Endometrial microvascular endothelial cells (primary cell): ENCODE data around the gene C15orf61. TPM values are rescaled to one million over a fixed set of nuclear protein-coding genes. Genes with fewer than 3 reads are reported as not detected.

Experiments
- in situ Hi-C: cut with HindIII; loops from 2 replicates; pipeline ENCODE4 v1.10.0; 2017; ENCODE audit warnings: low sequenced_read_pairs, low pct_unique_long_range_greater_than_20kb; ENCODE audit errors: inconsistent ontology term
- total RNA-seq: library from RNA; depleted of rRNA; stranded (reverse); fragments of >200 nt; gene quantifications from one replicate; pipeline ENCODE4 v1.2.3, GENCODE V29; 2015; ENCODE audit errors: inconsistent ontology term

Gene C15orf61
- 0.65 TPM for total RNA-seq

DNA sequence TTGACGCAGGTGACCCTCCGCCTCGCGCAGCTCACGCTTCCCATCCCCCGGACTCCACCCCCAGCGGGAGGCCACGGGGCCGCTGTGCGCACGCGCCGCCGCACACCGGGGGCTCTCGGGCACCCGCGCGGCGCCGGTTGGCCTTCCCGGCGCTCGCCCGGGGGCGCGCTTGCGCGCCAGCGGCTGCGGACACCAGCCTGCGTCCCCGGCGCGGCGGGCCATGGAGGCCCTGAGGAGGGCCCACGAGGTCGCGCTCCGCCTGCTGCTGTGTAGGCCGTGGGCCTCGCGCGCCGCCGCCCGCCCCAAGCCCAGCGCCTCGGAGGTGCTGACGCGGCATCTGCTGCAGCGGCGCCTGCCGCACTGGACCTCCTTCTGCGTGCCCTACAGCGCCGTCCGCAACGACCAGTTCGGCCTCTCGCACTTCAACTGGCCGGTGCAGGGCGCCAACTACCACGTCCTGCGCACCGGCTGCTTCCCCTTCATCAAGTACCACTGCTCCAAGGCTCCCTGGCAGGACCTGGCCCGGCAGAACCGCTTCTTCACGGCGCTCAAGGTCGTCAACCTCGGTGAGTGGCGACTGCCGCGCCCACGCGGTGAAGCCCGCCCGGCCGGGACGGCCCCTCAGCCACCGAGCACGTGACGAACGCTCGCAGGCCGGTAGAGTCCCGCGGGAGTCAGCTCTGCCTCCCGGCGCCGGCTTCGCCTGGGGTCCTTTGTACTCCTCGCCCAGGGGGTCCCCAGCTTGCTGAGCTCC lies at the start of gene C15orf61:
Gene C15orf61, plus strand, starts transcription at position 103 of the 754 bp plus-strand sequence. Its CDS starts 118 bp downstream, at position 221.
- in situ Hi-C loops = no loop called here

DNA sequence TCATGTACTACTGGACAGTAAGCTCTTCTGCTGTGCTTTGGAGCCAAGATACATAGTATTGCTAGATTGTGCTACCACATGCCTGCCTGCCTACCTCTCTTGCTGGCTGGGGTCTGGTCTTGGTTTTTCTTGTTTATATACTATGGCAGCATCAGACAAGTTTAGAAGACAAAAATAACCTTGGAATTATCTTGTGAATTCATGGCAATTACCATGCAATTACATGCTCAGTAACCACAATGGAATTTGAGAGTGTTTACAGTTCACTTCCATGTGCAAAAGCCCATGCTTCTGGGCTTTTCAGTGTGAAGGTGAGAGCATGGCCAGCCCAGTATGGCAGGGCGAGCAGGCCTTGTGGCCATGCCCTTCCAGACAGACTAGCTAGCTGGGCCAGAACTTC lies 48.0 kb upstream of the C15orf61 start:
- in situ Hi-C loops = no loop called here

DNA sequence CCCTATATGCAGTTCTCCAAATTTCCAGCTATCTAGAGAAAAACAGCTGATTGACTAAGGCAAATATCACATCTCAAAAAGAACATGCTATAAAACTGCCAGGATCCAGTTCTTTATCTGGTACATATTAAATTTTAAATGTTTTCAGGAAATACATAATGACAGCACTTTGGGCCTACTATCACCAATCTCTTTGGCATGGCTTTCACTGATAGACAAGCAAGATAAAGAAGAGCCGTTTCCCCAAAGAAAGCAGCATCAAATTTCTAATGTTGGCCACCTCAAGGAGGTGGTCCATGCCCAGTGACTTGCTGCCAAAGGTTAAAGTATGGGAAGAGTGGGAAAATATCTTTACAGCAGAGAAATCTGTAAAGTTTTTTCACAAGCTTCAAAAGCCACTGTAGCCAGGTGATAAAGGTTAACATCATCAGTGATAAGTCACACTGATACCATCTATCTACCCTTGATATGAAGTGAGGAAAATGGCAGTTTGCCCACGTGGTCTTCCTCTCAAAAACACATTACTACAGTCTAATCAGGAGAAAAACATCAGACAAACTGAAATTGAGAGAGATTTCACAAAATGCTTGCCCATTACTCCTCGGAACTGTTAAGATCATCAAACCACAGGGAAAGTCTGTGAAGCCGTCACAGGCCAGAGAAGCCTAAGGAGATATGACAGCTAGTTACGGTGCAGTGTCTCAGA lies 46.4 kb upstream of the C15orf61 start:
- in situ Hi-C loops = no loop called here

DNA sequence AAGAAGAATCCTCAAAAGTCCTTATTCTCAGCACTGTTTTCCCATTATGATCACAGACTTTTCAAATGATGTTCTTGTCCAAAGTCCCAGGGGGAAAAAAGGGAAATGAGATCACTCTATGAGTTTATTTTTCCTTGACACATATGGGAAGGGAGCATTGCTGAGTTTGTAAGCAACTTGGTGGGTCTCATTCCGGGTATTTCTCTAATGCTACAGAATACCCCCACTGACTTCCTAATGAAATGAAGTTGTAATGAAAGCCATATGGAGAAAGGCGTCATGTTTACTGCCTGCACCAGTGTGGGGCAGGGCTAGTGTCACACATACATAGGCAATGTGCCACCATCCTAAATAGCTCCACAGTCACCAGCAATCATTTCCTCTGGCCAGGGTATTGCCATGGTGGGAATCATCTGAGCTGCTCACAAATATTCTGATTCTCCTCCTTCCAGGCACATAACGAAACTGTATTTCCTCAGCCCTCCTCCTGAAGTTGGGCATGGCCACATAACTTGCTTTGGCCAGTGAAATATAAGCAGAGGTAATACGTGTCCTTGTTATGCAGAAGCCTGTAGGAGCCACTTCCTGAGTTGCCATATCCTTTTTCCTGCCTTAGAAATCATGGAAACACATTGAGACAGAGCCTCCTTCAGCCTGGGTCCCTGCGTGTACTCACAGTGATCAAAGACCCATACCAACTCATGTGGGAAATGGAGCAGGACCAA lies 41.0 kb upstream of the C15orf61 start:
- in situ Hi-C loops = no loop called here

DNA sequence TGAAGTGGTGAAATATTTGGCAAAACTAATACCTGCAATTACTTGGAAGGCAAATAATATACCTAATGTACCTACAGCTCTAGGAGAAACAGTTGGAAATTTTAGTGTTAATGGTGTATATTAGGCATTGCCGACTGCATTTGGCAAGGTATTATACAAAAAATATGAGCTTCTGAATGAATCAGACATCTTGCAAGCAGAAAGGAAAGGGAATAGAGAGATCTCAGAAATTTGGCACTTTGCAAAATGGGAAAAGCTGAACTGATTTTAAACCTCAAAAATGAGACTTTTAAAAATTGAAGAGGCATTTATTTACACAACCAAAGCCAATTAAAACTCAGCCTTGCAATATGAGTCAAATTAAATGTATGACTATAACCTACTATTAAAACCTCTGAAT lies 40.2 kb upstream of the C15orf61 start:
- in situ Hi-C loops = no loop called here

DNA sequence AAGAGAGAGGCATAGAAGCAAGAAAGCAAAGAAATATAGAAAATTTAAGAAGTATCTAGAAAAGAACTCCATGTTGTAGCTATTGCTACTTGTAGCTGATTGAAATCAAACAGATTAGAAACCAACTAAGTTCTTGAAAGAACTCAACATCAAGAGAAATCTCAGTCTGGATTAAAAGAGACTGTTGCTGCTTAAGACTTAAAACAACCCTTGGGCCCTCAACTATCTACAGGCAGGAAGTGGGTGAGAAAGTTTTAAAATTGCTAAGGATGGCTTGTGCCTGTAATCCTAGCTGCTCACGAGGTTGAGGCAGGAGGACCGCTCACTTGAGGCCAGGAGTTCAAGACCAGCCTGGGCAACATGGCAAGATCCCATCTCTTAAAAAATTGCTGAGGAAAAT lies 39.3 kb upstream of the C15orf61 start:
- in situ Hi-C loops = no loop called here

DNA sequence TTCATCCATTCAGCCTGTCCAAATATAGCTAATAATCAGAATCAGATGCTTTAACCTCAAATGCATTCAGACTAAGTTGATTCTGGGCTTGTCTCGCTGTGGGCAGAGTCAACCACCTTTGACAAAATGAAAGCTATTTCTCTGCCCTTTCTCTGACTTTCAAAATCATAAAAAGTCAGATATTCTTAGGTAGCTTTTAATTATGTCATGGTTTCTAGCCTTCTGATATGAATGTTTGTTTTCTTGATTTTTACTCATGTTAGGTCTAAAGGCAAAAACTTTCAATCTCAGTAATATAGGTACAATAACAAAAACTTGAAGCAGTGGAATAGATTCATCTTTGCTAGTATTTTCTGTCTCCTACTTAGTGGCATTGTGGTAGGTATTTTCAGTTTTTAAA lies 25.3 kb upstream of the C15orf61 start:
- in situ Hi-C loops = no loop called here

DNA sequence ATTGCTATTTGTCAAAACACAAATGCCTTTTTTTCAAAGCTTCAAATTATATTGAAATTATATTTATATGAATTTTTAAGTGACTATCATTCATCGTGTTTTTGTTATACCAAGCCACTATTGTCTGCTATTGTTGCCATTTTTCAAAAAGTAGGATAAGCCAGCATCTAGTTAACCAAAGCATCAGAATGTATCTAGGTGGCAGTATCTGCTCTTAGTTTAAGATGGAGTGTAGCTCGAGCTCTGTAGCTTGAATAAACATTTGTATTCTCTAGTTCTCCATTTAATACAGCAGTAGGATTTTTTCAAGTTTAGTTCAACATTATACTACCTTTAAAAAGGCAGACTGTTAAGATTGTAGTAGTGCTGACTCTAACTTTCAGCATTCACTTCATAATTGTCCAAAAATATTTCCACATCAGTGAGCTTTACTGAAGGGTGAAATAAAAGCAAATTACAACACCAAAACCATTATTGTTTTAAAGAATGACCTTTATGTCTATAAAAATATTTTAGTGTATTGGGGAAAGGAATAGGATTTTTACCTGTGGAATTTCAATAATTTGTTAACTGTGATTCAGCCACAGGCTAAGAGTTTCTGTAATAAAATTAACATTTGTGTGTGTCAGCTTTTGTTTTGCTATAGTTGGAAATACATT lies 19.6 kb upstream of the C15orf61 start:
- in situ Hi-C loops = no loop called here

DNA sequence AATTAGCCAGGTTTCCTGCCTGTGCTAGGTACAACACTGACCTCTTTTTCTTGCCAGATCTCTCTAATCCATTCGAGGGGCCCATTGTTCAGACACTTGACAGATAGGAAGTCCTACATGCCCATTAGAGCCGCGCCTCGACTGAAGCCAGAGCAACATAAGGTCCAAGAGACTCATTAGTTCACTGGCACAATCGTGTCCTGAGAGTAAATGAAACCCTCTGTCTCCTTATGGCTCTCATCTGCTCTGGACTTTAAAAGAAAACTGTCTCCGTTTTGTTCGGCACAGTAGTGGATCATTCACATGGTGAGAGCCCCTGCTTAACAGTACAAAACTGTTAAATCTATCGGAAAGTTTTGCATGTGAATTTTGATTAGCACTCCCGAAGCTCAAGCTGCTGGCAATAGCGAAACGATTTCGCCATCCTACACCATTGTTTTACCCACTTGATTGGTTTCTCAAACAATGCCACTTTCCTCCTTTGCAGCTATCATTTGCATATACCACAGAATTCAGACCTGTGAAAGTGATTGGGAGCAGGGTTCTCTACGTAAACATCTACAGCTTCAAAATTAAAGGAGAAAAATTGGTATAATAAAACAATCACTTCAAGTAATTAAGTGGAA lies 19.0 kb upstream of the C15orf61 start:
- in situ Hi-C loops = no loop called here

DNA sequence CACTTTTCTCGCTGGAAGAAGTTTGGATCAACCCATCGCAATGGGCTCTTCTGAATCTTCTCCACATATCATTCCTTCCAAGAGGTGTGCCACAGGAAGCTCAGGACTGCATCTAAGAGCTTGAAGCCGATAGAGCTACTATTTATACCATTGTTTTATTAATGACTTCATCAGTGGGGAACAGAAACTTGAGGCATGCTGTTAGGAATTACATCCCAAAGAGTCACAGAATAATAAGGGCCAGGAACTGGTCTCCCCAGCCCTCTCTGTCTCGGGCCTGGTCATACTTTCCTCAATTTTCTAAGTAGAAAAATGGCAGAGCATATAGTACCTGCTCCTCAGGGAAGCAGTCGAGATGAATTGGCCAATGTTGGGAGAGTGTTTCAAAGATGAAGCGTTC lies 16.9 kb upstream of the C15orf61 start:
- in situ Hi-C loops = no loop called here

DNA sequence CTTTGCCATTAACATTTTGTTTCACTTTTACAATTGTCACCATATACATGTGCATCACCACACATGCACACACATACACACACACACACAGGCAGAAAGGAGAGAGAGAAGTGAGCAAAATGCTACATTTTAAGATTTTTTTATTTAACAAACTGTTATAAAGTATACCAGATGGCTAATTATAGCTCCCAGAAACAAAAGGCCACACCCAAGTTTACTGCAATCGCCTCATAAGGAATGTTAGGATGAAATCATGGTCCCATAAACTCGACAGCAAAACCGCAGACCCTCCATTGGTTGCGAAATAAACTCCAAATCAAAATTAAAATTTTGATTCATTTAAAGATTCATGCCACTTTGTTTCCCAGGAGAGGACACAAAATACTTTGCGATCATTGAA lies 16.1 kb upstream of the C15orf61 start:
- in situ Hi-C loops = no loop called here

DNA sequence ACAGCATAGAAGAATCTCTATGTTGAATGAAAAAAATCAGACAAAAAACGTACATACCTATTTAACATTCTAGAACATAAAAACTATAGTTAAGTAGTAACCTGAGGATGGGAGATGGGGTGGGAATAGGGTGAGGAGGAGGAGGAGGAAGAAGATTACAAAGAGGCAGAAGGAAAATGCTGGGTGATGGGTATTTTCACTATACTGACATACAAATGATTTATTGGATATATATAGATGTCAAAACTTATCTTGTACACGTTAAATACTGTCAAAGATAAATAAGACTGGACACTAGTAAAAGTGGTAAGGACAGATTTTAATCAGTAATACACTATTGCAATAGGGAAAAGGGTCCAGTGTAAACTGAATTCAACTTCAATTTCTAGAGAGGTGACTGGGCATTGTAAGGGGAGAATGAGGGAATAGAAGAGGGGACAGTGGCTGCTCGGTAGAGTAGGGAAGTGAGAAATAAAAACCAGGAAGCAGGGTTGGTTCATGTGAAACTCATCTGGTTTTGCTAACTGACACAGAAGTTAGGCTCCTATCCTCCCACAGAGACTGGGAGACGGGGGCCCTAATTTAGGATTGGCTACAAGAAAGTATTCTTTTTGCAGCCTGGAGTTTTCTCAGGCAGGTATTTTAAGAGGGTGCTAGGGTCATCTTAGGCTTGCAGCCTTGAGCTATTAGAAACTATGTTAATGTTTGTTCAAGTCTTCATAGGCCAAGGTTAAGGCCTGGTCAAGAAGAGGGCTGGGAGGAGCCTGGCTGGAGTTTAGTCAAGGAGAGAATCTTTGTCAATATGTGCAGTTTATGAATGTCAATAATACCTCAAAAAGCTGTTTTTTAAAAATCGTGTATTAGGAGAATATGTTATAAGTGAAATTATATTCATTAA lies 15.0 kb upstream of the C15orf61 start:
- in situ Hi-C loops = no loop called here

DNA sequence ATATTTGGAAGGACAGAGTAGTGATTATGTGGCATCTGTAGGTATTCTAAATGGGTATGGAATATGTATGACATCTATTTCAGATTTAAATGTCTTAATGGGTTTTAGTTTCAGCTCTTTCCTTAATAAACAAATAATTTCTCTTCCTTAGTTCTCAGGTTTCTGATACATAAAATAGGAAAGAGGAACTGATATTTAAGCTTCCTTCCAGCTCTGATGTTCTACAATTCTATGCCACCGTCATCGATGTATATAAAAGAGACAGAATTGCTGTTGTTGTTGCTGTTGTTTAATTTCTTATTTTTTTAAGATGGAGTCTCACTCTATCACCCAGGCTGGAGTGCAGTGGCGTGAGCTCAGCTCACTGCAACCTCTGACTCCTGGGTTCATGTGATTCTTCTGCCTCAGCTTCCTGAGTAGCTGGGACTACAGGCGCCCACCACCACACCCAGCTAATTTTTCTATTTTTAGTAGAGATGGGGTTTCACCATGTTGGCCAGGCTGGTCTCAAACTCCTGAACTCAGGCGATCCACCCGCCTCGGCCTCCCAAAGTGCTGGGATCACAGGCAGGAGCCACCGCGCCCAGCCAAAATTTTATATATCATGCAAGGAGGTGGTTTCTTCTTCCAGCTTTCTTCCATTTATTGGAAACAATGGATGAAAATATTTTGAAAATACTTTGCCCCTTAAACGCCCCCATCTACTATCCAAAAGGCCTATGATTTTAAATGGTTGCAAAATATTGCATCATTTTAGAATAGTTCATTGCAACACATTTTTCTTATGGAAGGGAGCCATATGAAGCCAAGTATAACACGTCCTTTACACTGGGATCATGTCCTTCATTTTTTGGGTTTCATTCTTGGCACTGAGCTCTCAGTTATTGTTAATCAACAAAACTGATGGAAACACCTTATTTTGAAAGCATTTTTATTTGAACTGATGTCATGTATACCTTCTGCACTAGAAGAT lies 13.9 kb upstream of the C15orf61 start:
- in situ Hi-C loops = no loop called here

DNA sequence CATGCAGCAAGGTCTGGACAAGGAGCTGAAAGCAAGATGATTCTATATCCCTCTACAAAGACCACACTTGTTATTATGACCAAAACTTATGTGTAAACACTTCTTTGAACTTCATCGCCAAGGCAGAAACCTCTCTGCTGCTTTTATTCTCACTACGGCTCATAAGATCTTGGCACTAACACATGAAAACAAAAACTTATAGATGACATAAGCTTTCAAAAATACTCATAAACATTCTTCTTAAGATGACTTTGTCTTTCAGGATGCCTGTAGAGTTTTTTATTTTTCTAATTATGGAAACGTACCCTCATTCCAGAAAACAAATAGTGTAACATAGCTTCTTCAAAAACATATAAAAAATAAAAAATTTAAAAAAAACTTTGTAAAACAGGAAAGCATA lies 12.5 kb upstream of the C15orf61 start:
- in situ Hi-C loops = no loop called here

DNA sequence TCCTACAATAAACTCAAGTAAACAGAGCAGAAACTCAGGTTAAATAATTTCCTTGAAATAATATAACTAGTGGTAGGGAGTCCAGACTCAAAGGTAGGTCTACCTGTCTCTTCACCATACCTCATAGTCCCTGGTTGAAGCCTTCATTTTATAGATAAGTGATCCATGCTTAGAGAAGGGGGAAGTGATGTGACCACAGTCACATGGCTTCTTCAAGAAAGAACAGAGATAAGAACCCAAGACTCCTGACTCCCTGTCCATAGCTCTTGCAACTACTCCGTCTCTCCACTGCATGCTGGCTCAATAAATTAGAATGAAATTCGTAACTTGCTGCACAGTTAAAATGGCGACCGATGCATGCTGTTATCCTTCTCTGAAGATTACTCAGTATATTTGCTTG lies 11.0 kb upstream of the C15orf61 start:
- in situ Hi-C loops = no loop called here

DNA sequence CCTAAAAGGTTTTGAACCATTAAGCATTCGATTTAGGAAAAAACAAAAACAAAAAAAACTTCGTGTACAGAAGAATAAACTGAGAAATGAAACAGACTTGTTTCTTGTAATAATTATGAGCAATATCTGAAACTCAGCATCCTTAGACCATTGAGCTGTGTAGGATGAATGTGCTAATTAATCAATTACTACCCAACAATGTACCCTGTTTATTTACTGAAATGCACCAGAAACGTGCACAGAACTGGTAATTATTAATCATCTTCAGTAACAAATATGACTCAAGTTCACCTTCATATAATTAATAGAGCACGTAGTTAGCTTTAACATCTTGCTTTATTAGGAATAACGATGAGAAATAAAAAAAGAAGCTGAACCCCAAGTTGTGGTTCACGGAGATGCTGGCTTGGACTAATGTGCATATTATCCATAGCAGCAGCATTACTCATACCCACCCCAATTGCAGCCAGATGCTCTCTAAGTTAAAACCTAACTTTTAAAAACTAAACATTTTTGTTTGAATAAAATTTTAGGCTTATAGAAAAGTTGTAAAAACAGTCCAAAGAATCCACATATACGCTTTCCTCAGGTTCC lies 10.2 kb upstream of the C15orf61 start:
- in situ Hi-C loops = no loop called here

DNA sequence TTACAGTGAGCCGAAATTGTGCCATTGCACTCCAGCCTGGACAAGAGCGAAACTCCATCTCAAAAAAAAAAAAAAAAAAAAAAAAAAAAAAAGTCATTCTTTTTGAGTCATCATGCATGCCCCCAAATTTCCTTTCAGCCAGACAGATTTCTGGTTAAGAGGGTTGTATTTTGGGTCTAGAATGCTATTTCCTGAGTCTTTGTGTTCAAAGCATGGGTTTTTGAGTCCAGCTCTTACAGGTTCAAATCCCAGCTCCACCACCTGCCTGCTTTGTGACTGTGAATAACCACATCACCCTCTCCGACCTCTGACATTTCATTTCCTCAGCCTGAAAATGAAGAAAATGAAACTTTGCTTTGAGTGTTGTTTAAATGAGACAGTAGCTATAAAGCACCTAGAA lies 9.3 kb upstream of the C15orf61 start:
- in situ Hi-C loops = no loop called here
